Measurements from ENCODE around the gene GFRA1.
"Not testable (repeated sequence)": the region's sequence is repeated elsewhere in the genome, so short reads cannot be mapped to it uniquely, and the experiment has no call there.

Gene GFRA1

DNA sequence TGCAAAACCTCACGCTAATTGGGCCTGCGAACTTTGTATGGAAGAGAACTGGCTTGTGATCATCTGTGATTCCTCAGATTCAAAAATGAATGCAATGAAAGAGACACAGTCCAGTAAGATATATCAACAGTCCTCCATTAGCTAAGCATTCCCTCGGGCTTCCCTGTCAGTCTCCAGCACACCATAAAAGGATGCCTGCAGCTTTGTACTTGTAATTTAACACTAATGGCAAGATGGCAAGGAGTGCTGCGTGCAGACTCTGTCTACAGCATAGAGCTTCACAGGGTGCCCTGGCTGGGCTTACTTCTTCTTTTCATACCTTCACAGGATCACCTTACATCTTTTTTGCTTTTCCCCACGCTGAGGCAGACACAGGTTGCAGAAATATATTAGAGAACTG lies 200.0 kb downstream of the GFRA1 start:
- H3K27ac Mint-ChIP-seq: no peak overlapping the region
- H3K27me3 Mint-ChIP-seq: no peaks in the 10 kb centered on the region
- H3K4me3 Mint-ChIP-seq: no peak overlapping the region
- H3K4me1 Mint-ChIP-seq (ENCODE audit: low read depth): no peaks in the 10 kb centered on the region
- DNase-seq: no peak
- H3K9me3 Mint-ChIP-seq: no peaks in the 10 kb centered on the region
- H3K36me3 Mint-ChIP-seq (ENCODE audit: low read depth): no peaks in the 10 kb centered on the region

DNA sequence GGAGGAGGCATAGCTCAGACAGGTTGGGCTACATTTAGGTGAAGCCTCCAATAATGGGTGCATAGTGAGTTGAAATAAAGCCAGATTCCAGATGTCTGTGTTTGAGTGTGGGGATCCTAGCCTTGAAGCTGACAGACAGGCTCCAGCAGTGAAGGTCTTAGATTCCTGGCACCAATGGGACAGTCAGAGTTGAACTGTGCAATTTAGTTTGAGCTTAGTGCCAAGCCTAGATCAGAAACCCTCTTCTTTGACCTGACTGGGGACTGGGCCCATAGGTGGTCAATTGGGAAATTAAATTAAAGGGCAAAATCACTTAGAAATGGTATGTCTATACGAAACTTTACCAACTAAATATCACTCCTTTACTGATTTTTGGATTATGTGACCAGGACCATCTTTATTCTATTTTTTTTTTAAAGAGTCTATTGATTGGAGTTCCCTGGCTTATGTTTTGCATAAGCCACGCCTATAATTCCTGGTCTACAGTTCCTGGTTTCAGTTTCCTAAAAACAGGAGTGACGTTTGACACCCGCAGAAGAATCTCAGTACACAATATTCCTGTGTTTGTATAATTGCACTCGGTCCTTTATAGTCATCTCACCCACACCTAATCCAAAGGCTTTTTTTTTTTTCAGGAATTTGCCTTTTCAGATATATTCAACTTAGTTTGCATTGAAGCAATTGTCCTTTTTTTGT lies 201.4 kb downstream of the GFRA1 start:
- Mint-ChIP-seq H3K9me3 (no peaks in the 10 kb centered on the region), H3K27ac (no peak overlapping the region), H3K4me3 (no peak overlapping the region), H3K36me3 (ENCODE audit: low read depth) (no peaks in the 10 kb centered on the region), H3K27me3 (no peaks in the 10 kb centered on the region), H3K4me1 (ENCODE audit: low read depth) (no peaks in the 10 kb centered on the region)
- no peak for DNase-seq

DNA sequence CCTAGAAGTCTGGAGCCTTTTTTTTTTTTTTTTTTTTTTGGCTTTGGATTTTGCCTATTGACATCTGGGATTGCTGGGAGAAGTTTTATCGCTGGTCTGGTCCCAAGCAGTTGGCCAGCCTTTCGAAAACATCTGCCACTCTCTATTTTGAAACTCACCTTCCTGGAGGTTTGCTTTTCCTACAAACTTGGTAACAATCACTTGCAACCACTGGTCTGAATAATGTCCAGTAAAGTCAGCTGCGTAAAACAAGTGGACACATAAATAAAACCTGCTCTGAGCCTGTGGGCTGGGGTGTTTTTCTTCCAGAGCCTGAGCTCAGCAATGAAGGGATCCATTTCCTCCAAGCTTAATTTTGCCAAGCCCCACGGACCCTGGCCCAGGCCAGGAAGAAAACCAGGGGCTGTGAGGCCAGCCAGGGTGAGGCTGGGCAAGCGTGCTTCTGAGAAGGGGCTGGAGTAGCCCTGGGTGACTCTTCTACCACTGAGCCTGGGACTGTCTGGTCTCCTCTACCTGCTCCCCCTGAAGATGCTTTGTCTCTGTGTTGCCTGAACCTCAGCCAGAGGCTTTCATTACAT lies 202.2 kb downstream of the GFRA1 start:
- no peaks in the 10 kb centered on the region for H3K9me3 Mint-ChIP-seq
- H3K4me3 Mint-ChIP-seq: no peak overlapping the region
- no peaks in the 10 kb centered on the region for H3K4me1 Mint-ChIP-seq (ENCODE audit: low read depth)
- H3K27me3 Mint-ChIP-seq: no peaks in the 10 kb centered on the region
- H3K36me3 Mint-ChIP-seq (ENCODE audit: low read depth): no peaks in the 10 kb centered on the region
- no peak for DNase-seq
- no peak overlapping the region for H3K27ac Mint-ChIP-seq

DNA sequence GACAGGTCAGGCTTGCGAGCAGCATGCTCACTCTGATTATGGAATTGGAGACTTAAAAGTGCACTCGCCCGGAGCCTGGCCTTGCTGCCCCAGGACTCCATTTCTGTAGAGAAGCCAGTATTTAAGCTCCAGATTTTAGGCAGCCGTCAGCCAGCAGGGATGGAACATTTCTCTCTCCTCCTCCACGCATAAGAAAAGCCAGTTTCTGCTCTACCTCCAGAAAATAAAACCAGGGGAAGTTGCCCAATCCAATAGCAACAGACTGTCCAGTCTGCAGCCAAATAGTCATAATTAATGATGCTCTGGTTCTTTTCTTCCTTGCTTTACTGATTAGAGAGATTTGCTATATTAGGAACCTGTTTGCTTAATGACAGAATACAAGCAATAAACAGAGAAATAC lies 203.2 kb downstream of the GFRA1 start:
- no peaks in the 10 kb centered on the region for H3K36me3 Mint-ChIP-seq (ENCODE audit: low read depth)
- no peaks in the 10 kb centered on the region for H3K9me3 Mint-ChIP-seq
- H3K4me1 Mint-ChIP-seq (ENCODE audit: low read depth): no peaks in the 10 kb centered on the region
- no peaks in the 10 kb centered on the region for H3K27me3 Mint-ChIP-seq
- H3K4me3 Mint-ChIP-seq: no peak overlapping the region
- no peak overlapping the region for H3K27ac Mint-ChIP-seq
- DNase-seq: no peak

DNA sequence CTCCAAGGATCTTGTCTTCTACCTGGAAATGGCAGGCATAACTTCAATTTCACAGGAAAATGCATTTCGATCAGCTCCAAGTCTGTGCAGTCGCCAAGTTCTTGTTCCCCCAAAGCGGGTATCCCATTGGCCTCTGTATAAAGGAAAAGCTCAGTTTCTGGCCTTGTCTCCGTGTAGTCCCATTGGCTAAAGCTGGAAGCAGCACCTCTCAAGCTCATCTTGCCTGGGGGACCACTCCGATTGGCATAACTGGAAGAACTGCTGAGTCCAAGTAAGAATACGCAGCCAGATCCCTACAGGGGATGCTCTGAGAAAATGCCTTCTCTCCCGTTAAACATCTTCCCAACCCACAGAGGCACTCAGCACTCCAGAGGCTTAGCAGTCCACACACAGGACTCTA lies 205.2 kb downstream of the GFRA1 start:
- Mint-ChIP-seq H3K4me3 (no peak overlapping the region), H3K27me3 (no peaks in the 10 kb centered on the region), H3K27ac (no peak overlapping the region), H3K9me3 (no peaks in the 10 kb centered on the region), H3K4me1 (ENCODE audit: low read depth) (no peaks in the 10 kb centered on the region), H3K36me3 (ENCODE audit: low read depth) (no peaks in the 10 kb centered on the region)
- DNase-seq: no peak

DNA sequence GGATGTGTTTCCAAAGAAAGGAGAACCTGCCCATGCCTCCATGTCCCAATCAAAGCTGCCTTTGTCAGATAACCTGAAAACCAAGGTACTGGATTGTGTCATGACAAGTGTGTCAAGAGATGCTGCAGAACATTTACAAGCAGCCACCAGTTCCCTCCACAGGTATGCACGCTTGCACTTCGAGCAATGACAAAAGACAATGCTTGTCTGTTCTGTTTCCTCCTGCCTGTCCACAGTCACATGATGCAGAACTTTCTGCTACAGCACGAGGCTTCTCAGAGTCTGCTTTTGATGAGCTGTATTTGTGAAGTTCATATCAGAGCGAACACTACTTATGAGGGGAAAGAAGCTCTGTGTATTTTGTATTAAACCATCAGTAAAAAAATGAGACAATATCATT lies 209.9 kb downstream of the GFRA1 start:
- Mint-ChIP-seq H3K4me3 (no peak overlapping the region), H3K36me3 (ENCODE audit: low read depth) (no peaks in the 10 kb centered on the region), H3K9me3 (no peaks in the 10 kb centered on the region), H3K4me1 (ENCODE audit: low read depth) (no peaks in the 10 kb centered on the region), H3K27ac (no peak overlapping the region), H3K27me3 (no peaks in the 10 kb centered on the region)
- DNase-seq: no peak

DNA sequence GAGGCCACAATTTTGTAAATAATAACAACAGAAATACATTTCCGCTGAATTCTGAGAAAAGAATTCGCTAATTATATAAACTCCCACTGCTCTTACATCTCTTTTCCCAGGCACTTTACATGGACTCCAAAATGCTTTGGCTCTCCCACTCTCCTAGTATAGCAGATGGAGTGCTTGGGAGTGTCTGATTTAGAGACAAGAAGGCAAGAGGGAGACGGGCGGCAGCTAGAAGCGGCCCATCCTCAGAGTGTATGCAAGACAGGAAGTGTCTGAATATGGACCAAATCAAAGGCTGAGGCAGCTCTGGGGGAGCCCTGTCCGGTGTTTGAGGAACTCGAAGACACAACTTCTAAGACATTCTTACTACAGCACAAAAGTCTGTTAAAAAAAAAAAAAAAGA lies 212.1 kb downstream of the GFRA1 start:
- Mint-ChIP-seq H3K4me3 (no peak overlapping the region), H3K9me3 (no peaks in the 10 kb centered on the region), H3K27me3 (no peaks in the 10 kb centered on the region), H3K4me1 (ENCODE audit: low read depth) (no peaks in the 10 kb centered on the region), H3K36me3 (ENCODE audit: low read depth) (no peaks in the 10 kb centered on the region), H3K27ac (no peak overlapping the region)
- DNase-seq: no peak

DNA sequence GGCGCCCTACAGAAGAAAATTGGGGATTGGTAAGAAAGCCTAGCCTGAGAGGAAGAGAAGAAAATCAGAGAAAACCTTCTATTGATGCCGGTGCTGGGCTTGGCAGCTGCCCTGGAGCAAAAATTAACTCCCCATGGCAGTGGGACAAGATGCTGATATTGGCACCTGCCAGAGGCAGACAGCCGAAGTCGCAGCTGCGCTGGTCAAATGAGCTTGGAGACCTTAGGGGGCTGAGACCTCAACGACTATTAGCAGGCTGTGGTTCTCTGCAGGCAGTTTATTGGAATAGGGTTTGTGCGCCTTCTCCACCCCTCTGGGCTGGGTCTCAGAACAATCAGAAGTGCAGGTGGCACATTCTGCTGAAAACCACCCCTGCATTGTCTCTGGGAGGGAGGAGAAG lies 213.7 kb downstream of the GFRA1 start:
- no peaks in the 10 kb centered on the region for H3K36me3 Mint-ChIP-seq (ENCODE audit: low read depth)
- no peak for DNase-seq
- no peak overlapping the region for H3K27ac Mint-ChIP-seq
- no peaks in the 10 kb centered on the region for H3K4me1 Mint-ChIP-seq (ENCODE audit: low read depth)
- H3K27me3 Mint-ChIP-seq: no peaks in the 10 kb centered on the region
- H3K9me3 Mint-ChIP-seq: no peaks in the 10 kb centered on the region
- no peak overlapping the region for H3K4me3 Mint-ChIP-seq

DNA sequence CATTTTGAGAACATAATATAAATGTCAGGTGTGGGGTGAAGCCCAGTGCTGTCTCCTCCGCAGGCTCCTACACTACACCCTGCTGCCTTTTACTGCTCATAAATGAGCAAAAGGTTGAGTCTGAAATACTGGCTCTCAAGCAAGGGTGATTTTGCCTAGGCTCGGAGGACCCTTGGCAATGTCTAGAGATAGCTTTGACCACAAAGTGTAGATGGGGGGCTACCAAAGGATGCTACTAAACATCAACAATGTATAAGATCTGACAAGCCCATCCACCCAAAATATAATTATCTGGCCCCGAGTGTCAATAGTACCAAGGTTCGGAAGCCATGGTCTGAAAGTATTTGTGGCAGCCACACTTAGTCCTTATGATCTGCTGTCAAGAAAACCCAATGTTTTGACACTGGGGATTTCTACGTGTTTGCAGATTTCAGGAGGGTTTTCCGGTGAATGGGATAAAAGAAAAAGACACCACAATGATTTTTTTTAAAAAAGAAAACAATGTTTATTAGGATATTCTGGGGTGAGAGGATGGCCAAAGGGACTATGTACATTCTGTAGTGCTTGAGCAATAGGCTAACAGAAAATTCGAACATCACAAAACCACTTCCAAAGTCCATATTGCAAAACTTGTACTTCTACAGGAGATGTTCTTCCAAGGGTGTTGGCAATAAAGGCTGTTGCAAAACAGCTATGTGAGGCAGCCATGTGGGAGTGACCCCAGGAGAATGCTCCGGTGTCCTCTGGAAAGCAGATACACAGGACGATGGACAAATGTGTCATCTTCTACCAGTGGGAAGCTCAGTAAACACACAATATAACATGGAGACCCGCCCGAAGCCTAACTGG lies 216.3 kb downstream of the GFRA1 start:
- H3K27ac Mint-ChIP-seq: no peak overlapping the region
- H3K27me3 Mint-ChIP-seq: no peaks in the 10 kb centered on the region
- no peak overlapping the region for H3K4me3 Mint-ChIP-seq
- H3K36me3 Mint-ChIP-seq (ENCODE audit: low read depth): no peaks in the 10 kb centered on the region
- no peaks in the 10 kb centered on the region for H3K9me3 Mint-ChIP-seq
- no peaks in the 10 kb centered on the region for H3K4me1 Mint-ChIP-seq (ENCODE audit: low read depth)
- no peak for DNase-seq

DNA sequence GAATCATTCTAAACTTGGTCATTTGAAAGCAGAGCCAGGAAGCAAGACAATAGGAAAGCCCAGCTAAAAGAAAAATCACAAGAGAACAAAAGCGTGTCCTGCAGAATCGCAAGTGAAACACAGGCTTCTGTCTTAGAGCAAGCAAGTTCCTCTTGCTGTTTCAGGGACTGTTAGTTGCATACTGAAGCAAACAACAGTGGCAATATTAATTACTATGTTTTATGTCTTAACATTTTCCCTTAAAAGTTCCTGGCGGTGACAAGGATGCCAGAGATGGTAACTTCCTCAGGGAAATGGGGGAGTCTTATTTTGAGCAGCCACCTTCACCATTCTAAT lies 217.1 kb downstream of the GFRA1 start:
- DNase-seq: no peak
- H3K36me3 Mint-ChIP-seq (ENCODE audit: low read depth): no peaks in the 10 kb centered on the region
- H3K9me3 Mint-ChIP-seq: no peaks in the 10 kb centered on the region
- no peaks in the 10 kb centered on the region for H3K27me3 Mint-ChIP-seq
- no peak overlapping the region for H3K27ac Mint-ChIP-seq
- H3K4me3 Mint-ChIP-seq: no peak overlapping the region
- no peaks in the 10 kb centered on the region for H3K4me1 Mint-ChIP-seq (ENCODE audit: low read depth)

DNA sequence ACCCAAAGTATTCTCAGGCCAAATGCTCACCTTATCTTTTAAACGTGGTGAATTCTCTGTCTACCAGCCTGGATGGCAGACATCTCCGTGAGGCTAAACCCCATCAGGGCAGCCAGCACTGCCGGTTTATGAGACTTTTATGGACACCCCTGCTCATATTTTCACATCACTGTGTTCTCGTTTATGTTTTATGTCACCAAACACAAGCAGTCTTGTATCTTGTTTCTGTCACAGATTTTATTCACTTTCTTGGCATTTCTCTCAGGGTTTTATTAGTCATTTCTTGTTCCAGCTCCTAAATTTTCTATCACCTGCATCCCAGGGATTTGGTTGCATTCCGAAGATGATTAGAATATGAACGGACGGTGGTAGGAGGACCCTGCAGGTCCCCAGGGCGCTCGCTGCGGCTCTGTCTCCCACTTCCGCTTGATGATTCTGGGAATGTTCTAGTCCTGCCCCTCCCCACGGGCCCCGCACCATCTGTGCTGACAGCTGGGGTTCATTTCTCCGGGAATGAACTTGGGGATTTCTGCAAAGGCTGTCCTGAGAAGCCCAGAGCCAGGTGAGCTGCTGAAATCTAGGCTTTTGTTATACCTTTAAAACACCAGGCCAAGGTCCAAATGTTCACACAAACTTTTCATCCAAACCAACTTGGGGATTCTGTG lies 217.6 kb downstream of the GFRA1 start:
- no peak overlapping the region for H3K4me3 Mint-ChIP-seq
- no peak overlapping the region for H3K27ac Mint-ChIP-seq
- no peaks in the 10 kb centered on the region for H3K4me1 Mint-ChIP-seq (ENCODE audit: low read depth)
- H3K9me3 Mint-ChIP-seq: no peaks in the 10 kb centered on the region
- no peaks in the 10 kb centered on the region for H3K27me3 Mint-ChIP-seq
- DNase-seq: no peak
- no peaks in the 10 kb centered on the region for H3K36me3 Mint-ChIP-seq (ENCODE audit: low read depth)

DNA sequence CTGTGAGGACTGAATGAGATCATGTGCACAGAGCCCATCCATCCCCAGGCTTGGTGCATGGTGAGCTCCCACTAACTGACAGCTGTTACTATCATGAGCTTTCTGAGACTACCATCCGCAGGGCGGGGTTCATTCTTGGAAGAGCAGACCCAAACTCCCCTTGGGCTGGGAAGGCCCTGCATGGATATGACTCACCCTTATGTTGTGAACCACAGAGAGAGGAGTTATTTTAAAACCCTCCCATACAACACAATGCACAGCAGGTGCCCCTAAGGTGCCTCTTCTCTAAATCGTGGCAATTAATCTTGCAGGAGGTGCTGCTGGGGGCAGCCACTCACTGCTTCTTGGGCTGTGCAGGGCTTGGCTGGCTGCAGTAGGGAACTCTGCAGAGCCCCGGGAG lies 219.1 kb downstream of the GFRA1 start:
- Mint-ChIP-seq H3K27ac (no peak overlapping the region), H3K9me3 (peaks cover 3% of the 10 kb centered on the region), H3K27me3 (no peaks in the 10 kb centered on the region), H3K36me3 (ENCODE audit: low read depth) (no peaks in the 10 kb centered on the region), H3K4me3 (no peak overlapping the region), H3K4me1 (ENCODE audit: low read depth) (no peaks in the 10 kb centered on the region)
- DNase-seq: no peak

DNA sequence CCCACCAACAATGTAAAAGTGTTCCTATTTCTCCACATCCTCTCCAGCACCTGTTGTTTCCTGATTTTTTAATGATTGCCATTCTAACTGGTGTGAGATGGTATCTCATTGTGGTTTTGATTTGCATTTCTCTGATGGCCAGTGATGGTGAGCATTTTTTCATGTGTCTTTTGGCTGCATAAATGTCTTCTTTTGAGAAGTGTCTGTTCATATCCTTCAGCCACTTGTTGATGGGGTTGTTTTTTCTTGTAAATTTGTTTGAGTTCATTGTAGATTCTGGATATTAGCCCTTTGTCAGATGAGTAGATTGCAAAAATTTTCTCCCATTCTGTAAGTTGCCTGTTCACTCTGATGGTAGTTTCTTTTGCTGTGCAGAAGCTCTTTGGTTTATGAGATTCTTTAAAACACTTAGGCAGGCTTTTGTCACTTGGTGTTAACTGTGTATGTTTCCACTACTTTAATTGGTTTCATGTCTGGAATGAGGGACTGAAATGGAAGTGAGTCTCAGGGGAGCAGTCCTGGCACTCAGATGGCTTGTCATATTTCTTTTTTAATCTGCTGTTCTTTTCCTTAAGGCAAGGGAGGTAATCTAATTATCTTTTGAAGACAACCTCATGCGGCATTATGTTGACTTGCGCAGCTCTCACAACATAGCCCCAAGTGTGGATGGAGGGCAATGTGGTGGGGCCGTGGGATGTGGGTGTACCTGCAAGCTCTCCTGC lies 219.8 kb downstream of the GFRA1 start:
- not testable (repeated sequence) for DNase-seq; H3K36me3 Mint-ChIP-seq (ENCODE audit: low read depth); H3K4me3 Mint-ChIP-seq; H3K27me3 Mint-ChIP-seq; H3K27ac Mint-ChIP-seq; H3K9me3 Mint-ChIP-seq; H3K4me1 Mint-ChIP-seq (ENCODE audit: low read depth)

DNA sequence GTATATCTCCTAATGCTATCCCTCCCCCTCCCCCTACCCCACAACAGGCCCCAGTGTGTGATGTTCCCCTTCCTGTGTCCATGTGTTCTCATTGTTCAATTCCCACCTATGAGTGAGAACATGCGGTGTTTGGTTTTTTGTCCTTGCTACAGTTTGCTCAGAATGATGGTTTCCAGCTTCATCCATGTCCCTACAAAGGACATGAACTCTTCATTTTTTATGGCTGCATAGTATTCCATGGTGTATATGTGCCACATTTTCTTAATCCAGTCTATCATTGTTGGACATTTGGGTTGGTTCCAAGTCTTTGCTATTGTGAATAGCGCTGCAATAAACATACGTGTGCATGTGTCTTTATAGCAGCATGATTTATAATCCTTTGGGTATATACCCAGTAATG lies 220.5 kb downstream of the GFRA1 start:
- not testable (repeated sequence) for H3K4me3 Mint-ChIP-seq; H3K27me3 Mint-ChIP-seq; H3K36me3 Mint-ChIP-seq (ENCODE audit: low read depth); H3K9me3 Mint-ChIP-seq; H3K27ac Mint-ChIP-seq; H3K4me1 Mint-ChIP-seq (ENCODE audit: low read depth); DNase-seq
